WTC11 (cell line): ENCODE results near the gene COLEC12. TPM values are rescaled to one million over a fixed set of nuclear protein-coding genes. Genes with fewer than 3 reads are reported as not detected.
"Not testable (repeated sequence)": the region's sequence is repeated elsewhere in the genome, so short reads cannot be mapped to it uniquely, and the experiment has no call there.

Source experiments
- ATAC-seq: fragments of 200-7000 bp; cut with Tn5 transposase; 2 replicates; pipeline ENCODE4 v1.10.0; 2021; ENCODE audit warnings: mild to moderate bottlenecking, moderate library complexity
- CTCF ChIA-PET: fragments of 300-600 bp; sonication (Branson Sonifier 250); formaldehyde crosslinking; loops from one replicate; lab custom pipeline; 2021; ENCODE audit warnings: antibody characterized with exemption; lab: Charles Lee
- POLR2A ChIA-PET: fragments of 350-600 bp; sonication (Branson Sonifier 250); formaldehyde crosslinking; loops from one replicate; lab custom pipeline; 2021; ENCODE audit warnings: antibody characterized with exemption; lab: Charles Lee
- DNase-seq: peaks from one replicate; pipeline ENCODE4 v3.0.0; 2021; ENCODE audit warnings: low spot score
- H3K27ac Mint-ChIP-seq: 2 replicates; pipeline ENCODE4 v1.8.0; 2021; ENCODE audit warnings: mixed read lengths
- H3K27me3 Mint-ChIP-seq: 2 replicates; pipeline ENCODE4 v1.8.0; 2021; ENCODE audit warnings: low read depth, mild to moderate bottlenecking, moderate library complexity, mixed read lengths
- H3K36me3 Mint-ChIP-seq: 2 replicates; pipeline ENCODE4 v1.8.0; 2021; ENCODE audit warnings: mixed read lengths
- H3K4me1 Mint-ChIP-seq: 2 replicates; pipeline ENCODE4 v1.8.0; 2022; ENCODE audit warnings: mixed read lengths
- H3K4me3 Mint-ChIP-seq: 2 replicates; pipeline ENCODE4 v1.8.0; 2021; ENCODE audit warnings: mild to moderate bottlenecking, moderate library complexity, mixed read lengths
- H3K9me3 Mint-ChIP-seq: 2 replicates; pipeline ENCODE4 v1.8.0; 2021; ENCODE audit warnings: mixed read lengths
- CDX4 ChIP-seq: fragments of 250-450 bp; sonication (Bioruptor Pico); IDR thresholded peaks from 2 replicates; pipeline ENCODE4 v1.9.0; 2021; ENCODE audit warnings: moderate library complexity, mild to moderate bottlenecking, inconsistent platforms, borderline replicate concordance
- CREM ChIP-seq: sonication (generic); formaldehyde crosslinking; IDR thresholded peaks from 2 replicates; pipeline ENCODE4 v1.8.1; 2022; ENCODE audit warnings: mild to moderate bottlenecking, missing genetic modification reagents, moderate library complexity
- E2F4 ChIP-seq: sonication (generic); formaldehyde crosslinking; IDR thresholded peaks from 2 replicates; pipeline ENCODE4 v1.8.1; 2022; ENCODE audit warnings: low read depth, mild to moderate bottlenecking, moderate library complexity, missing genetic modification reagents, borderline replicate concordance
- EMX1 ChIP-seq: fragments of 250-450 bp; sonication (Bioruptor Pico); IDR thresholded peaks from 2 replicates; pipeline ENCODE4 v1.8.0; 2021; ENCODE audit warnings: mild to moderate bottlenecking
- FOXJ3 ChIP-seq: sonication (generic); formaldehyde crosslinking; IDR thresholded peaks from 2 replicates; pipeline ENCODE4 v1.9.0; 2021; ENCODE audit warnings: missing genetic modification reagents, mild to moderate bottlenecking, borderline replicate concordance
- HMGA2 ChIP-seq: fragments of 250-450 bp; sonication (Bioruptor Pico); IDR thresholded peaks from 2 replicates; pipeline ENCODE4 v1.4.0; 2021; ENCODE audit warnings: mild to moderate bottlenecking, moderate library complexity
- NFYB ChIP-seq: sonication (generic); formaldehyde crosslinking; conservative IDR thresholded peaks from 2 replicates; pipeline ENCODE4 v1.8.0; 2022; ENCODE audit warnings: low read depth, missing genetic modification reagents
- PRDM15 ChIP-seq: sonication (generic); formaldehyde crosslinking; IDR thresholded peaks from 2 replicates; pipeline ENCODE4 v1.8.0; 2022; ENCODE audit warnings: missing genetic modification reagents
- PREB ChIP-seq: sonication (generic); formaldehyde crosslinking; IDR thresholded peaks from 2 replicates; pipeline ENCODE4 v1.8.1; 2022; ENCODE audit warnings: mild to moderate bottlenecking, missing genetic modification reagents, moderate library complexity, borderline replicate concordance
- ZNF121 ChIP-seq: sonication (generic); formaldehyde crosslinking; IDR thresholded peaks from 2 replicates; pipeline ENCODE4 v1.8.0; 2023; ENCODE audit warnings: missing genetic modification reagents
- ZNF138 ChIP-seq: sonication (generic); formaldehyde crosslinking; conservative IDR thresholded peaks from 2 replicates; pipeline ENCODE4 v1.8.1; 2022; ENCODE audit warnings: mild to moderate bottlenecking, moderate library complexity, missing genetic modification reagents
- ZNF317 ChIP-seq: sonication (generic); formaldehyde crosslinking; IDR thresholded peaks from 2 replicates; pipeline ENCODE4 v1.8.1; 2023; ENCODE audit warnings: low read depth, mild to moderate bottlenecking, moderate library complexity, missing genetic modification reagents, borderline replicate concordance
- ZNF671 ChIP-seq: fragments of 250-450 bp; sonication (Bioruptor Pico); IDR thresholded peaks from 2 replicates; pipeline ENCODE4 v1.8.0; 2021; ENCODE audit warnings: mild to moderate bottlenecking
- total RNA-seq: library from RNA; stranded (reverse); gene quantifications from 3 replicates; pipeline ENCODE4 v1.2.3, GENCODE V29; 2021
- TF ChIP-seq, protein P1 (sequence below): fragments of 200-600 bp; IDR thresholded peaks from 2 replicates; pipeline ENCODE4 v1.8.0; 2022; ENCODE audit warnings: antibody characterized with exemption
- TF ChIP-seq, protein P2 (sequence below): sonication (generic); formaldehyde crosslinking; conservative IDR thresholded peaks from 2 replicates; pipeline ENCODE4 v1.8.1; 2022; ENCODE audit warnings: mild to moderate bottlenecking, missing genetic modification reagents
- TF ChIP-seq, protein P3 (sequence below): sonication (generic); formaldehyde crosslinking; IDR thresholded peaks from 2 replicates; pipeline ENCODE4 v1.8.0; 2022; ENCODE audit warnings: mild to moderate bottlenecking, missing genetic modification reagents

The COLEC12 gene
- total RNA-seq, 1 experiment from 2014 or later = 0.48 TPM

GRCh38 chr18:292271-292670 lies 208.2 kb downstream of the COLEC12 start:
- Mint-ChIP-seq H3K27ac (no peak overlapping the region), H3K9me3 (no peaks in the 10 kb centered on the region), H3K27me3 (no peaks in the 10 kb centered on the region; the same call in 1 of the 2 replicates), H3K4me3 (no peak overlapping the region), H3K36me3 (no peaks in the 10 kb centered on the region), H3K4me1 (no peaks in the 10 kb centered on the region)
- POLR2A ChIA-PET = no interaction called here
- DNase-seq (no peak), ATAC-seq (no peak; the same call in 1 of the 2 replicates)
- TF ChIP-seq NFYB (CRISPR knock-in tag) (no peak), ZNF317 (CRISPR knock-in tag) (no peak), PREB (no peak), PRDM15 (no peak), FOXJ3 (CRISPR knock-in tag) (no peak), HMGA2 (CRISPR knock-in tag) (no peak), CREM (CRISPR knock-in tag) (no peak)
- TF ChIP-seq, protein P1, sequence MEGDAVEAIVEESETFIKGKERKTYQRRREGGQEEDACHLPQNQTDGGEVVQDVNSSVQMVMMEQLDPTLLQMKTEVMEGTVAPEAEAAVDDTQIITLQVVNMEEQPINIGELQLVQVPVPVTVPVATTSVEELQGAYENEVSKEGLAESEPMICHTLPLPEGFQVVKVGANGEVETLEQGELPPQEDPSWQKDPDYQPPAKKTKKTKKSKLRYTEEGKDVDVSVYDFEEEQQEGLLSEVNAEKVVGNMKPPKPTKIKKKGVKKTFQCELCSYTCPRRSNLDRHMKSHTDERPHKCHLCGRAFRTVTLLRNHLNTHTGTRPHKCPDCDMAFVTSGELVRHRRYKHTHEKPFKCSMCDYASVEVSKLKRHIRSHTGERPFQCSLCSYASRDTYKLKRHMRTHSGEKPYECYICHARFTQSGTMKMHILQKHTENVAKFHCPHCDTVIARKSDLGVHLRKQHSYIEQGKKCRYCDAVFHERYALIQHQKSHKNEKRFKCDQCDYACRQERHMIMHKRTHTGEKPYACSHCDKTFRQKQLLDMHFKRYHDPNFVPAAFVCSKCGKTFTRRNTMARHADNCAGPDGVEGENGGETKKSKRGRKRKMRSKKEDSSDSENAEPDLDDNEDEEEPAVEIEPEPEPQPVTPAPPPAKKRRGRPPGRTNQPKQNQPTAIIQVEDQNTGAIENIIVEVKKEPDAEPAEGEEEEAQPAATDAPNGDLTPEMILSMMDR = no peak
- CTCF ChIA-PET = no interaction called here

DNA sequence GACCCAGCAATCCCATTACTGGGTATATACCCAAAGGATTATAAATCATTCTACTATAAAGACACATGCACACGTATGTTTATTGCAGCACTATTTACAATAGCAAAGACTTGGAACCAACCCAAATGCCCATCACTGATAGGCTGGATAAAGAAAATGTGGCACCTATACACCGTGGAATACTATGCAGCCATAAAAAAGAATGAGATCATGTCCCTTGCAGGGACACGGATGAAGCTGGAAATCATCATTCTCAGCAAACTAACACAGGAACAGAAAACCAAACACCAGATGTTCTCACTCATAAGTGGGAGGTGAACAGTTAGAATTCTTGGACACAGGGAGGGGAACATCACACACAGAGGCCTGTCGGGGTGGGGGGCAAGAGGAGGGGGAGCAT lies 210.5 kb downstream of the COLEC12 start:
- not testable (repeated sequence) for H3K27ac Mint-ChIP-seq

GRCh38 chr18:289026-289425 lies 211.5 kb downstream of the COLEC12 start:
- ATAC-seq (no peak), DNase-seq (no peak)
- Mint-ChIP-seq H3K4me3 (no peak overlapping the region), H3K36me3 (no peaks in the 10 kb centered on the region), H3K4me1 (no peaks in the 10 kb centered on the region), H3K27me3 (no peaks in the 10 kb centered on the region), H3K27ac (no peak overlapping the region), H3K9me3 (no peaks in the 10 kb centered on the region)
- TF ChIP-seq, protein P2, sequence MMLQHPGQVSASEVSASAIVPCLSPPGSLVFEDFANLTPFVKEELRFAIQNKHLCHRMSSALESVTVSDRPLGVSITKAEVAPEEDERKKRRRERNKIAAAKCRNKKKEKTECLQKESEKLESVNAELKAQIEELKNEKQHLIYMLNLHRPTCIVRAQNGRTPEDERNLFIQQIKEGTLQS (CRISPR knock-in tag) = no peak
- no peak for TF ChIP-seq EMX1 (CRISPR knock-in tag)
- ChIA-PET POLR2A (no interaction called here), CTCF (no interaction called here)

More for the DNA sequence above, 210.5 kb downstream of the COLEC12 start:
- H3K36me3 Mint-ChIP-seq, H3K4me3 Mint-ChIP-seq, POLR2A ChIA-PET, H3K9me3 Mint-ChIP-seq, H3K27me3 Mint-ChIP-seq, ATAC-seq, DNase-seq, H3K4me1 Mint-ChIP-seq: not testable (repeated sequence)
- CTCF ChIA-PET = interaction anchor here (0.6 kb wide), 1 partner anchor 207 kb away, joined by 3 read pairs; no protein-coding TSS in a partner anchor

DNA sequence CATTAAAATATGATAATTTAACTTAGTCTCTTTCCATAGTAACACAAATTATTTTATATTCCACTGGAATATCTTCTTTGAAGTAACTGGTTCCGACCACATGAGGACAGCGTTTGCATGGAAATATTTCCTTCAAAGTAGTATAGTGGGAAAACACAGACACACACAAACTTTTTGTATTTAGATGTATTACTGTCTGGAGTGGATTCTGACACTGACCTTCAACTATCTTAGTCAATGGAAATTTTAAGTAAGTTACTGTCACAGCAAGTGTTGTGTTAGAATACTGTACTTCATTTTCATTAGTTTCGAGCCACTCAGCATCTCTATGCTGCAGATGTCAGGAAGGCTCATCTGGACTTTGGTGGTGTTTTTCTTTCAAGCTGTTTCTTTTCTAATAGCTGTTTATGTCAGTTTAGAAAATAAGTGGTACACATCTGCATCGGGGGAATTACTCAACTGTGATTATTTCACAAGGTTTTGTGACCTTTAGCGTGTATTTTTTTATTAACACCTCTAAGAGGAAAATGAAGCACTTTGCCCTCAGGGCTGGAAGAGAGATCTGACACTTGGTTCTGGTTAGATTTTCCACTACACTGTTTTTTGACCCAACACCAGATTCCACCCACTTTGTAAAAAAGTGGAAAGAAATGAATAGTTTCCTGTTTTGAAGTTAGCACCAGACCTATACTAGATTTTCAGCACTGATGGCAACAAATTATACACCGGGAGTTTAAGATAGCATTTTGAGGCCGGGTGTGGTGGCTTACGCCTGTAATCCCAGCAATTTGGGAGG lies 213.8 kb downstream of the COLEC12 start:
- Mint-ChIP-seq H3K27me3 (no peaks in the 10 kb centered on the region), H3K36me3 (no peaks in the 10 kb centered on the region), H3K4me3 (no peak overlapping the region), H3K4me1 (no peaks in the 10 kb centered on the region), H3K9me3 (no peaks in the 10 kb centered on the region), H3K27ac (no peak overlapping the region; the same call in 1 of the 2 replicates)
- CTCF ChIA-PET = no interaction called here
- TF ChIP-seq CDX4 (CRISPR knock-in tag) (no peak), ZNF121 (CRISPR knock-in tag) (no peak), E2F4 (no peak), ZNF138 (CRISPR knock-in tag) (no peak), ZNF671 (no peak)
- TF ChIP-seq, protein P3, sequence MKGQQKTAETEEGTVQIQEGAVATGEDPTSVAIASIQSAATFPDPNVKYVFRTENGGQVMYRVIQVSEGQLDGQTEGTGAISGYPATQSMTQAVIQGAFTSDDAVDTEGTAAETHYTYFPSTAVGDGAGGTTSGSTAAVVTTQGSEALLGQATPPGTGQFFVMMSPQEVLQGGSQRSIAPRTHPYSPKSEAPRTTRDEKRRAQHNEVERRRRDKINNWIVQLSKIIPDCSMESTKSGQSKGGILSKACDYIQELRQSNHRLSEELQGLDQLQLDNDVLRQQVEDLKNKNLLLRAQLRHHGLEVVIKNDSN (CRISPR knock-in tag) = no peak
- POLR2A ChIA-PET = no interaction called here
- DNase-seq (no peak), ATAC-seq (no peak)
